Adrenal gland (tissue), 5 donors: ENCODE measurements around the gene EIF2S3B.

ENCODE experiments used
- POLR2A ChIP-seq, 2 donors: fragments of 450-650 bp; IDR thresholded peaks; one replicate each; pipeline ENCODE4 v1.6.1; 2017; ENCODE audit warnings: antibody characterized with exemption in 2 of 2, mild to moderate bottlenecking in 2 of 2, moderate library complexity in 1 of 2
- TF ChIP-seq, protein P1 (sequence below), 6 experiments: fragments of 450-650 bp in 4 of 6; fragments of 200-600 bp in 2 of 6; sonication (generic) in 1 of 6; IDR thresholded peaks; 1 replicate in 5 of 6; 2 replicates in 1 of 6; pipeline versions ENCODE4 v1.5.1 to v1.8.0; 2016 to 2021; ENCODE audit warnings: antibody characterized with exemption in 6 of 6, mild to moderate bottlenecking in 2 of 6, moderate library complexity in 1 of 6
- donor health status: DM: no; HTN: no; CAD: no.

DNA sequence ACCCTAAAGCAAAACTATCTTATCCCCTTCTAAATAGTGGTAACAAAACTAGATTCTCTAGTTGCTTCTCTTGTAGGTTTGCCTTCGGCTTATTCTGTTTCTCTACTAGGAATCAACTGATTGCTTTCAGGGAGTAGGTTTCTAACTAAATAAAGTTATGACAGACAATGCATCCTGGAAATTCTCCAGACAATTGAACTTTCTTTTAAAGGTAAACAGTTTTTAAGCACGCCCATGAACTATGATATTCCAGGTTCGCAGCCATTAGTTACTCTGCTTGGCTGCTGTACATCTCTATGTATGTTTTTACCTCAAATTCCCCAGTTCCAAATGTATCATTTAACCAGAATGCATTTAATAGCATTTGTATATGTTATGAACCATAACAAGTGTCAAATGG is 23.9 kb downstream of the EIF2S3B start:
- TF ChIP-seq POLR2A (IDR thresholded peaks at IDR 0.05): no peak
- TF ChIP-seq, protein P1, sequence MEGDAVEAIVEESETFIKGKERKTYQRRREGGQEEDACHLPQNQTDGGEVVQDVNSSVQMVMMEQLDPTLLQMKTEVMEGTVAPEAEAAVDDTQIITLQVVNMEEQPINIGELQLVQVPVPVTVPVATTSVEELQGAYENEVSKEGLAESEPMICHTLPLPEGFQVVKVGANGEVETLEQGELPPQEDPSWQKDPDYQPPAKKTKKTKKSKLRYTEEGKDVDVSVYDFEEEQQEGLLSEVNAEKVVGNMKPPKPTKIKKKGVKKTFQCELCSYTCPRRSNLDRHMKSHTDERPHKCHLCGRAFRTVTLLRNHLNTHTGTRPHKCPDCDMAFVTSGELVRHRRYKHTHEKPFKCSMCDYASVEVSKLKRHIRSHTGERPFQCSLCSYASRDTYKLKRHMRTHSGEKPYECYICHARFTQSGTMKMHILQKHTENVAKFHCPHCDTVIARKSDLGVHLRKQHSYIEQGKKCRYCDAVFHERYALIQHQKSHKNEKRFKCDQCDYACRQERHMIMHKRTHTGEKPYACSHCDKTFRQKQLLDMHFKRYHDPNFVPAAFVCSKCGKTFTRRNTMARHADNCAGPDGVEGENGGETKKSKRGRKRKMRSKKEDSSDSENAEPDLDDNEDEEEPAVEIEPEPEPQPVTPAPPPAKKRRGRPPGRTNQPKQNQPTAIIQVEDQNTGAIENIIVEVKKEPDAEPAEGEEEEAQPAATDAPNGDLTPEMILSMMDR (IDR thresholded peaks at IDR 0.05): no peak
